Neural progenitor cell (in vitro differentiated cells): ENCODE results near the gene SNAP25.

ENCODE experiments used
- CTCF ChIP-seq: fragments of 200-600 bp; sonication (generic); IDR thresholded peaks from 2 replicates; pipeline ENCODE4 v1.5.1; 2017; ENCODE audit warnings: antibody characterized with exemption, mild to moderate bottlenecking
- EZH2 ChIP-seq: fragments of 200-600 bp; sonication (generic); IDR thresholded peaks from 2 replicates; pipeline ENCODE4 v1.6.1; 2017; ENCODE audit warnings: antibody characterized with exemption, mild to moderate bottlenecking, moderate library complexity
- EZH2phosphoT487 ChIP-seq: fragments of 200-600 bp; sonication (generic); IDR thresholded peaks from 2 replicates; pipeline ENCODE4 v1.6.1; 2017; ENCODE audit warnings: antibody characterized with exemption

- TF ChIP-seq CTCF: no peak
- TF ChIP-seq EZH2: no peak
- TF ChIP-seq EZH2phosphoT487: no peak
These were observed 28.8 kb downstream of the SNAP25 start for GRCh38 chr20:10247440-10247839.
